Medulla oblongata (tissue), 1 donor: Measurements from ENCODE around the gene CACNB4.
"Not testable (repeated sequence)": the region's sequence is repeated elsewhere in the genome, so short reads cannot be mapped to it uniquely, and the experiment has no call there.

Experiments
- DNase-seq: peaks from one replicate; pipeline ENCODE4 v3.0.0-alpha.2; 2015; ENCODE audit errors: extremely low spot score

The CACNB4 gene

DNA sequence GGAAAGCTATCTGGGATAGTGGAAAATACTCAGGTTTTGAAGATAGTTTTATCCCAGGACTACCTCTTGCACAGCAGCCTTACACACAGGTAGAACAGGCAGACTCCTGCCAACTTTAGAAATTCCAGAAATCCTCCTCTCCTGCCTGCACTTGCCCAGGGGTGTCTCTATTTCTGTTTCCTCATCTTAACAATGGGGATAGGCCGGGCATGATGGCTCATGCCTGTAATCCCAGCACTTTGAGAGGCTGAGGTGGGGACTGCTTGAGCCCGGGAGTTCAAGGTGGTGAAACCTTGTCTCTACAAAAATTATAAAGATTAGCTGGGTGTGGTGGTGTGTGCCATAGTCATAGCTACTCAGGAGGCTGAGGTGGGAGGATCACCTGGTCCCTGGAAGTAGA, 153.7 kb downstream of the CACNB4 start:
- no peak for DNase-seq

- no peak for DNase-seq
Measured at GRCh38 chr2:151943461-151943860, 155.4 kb downstream of the CACNB4 start.

DNA sequence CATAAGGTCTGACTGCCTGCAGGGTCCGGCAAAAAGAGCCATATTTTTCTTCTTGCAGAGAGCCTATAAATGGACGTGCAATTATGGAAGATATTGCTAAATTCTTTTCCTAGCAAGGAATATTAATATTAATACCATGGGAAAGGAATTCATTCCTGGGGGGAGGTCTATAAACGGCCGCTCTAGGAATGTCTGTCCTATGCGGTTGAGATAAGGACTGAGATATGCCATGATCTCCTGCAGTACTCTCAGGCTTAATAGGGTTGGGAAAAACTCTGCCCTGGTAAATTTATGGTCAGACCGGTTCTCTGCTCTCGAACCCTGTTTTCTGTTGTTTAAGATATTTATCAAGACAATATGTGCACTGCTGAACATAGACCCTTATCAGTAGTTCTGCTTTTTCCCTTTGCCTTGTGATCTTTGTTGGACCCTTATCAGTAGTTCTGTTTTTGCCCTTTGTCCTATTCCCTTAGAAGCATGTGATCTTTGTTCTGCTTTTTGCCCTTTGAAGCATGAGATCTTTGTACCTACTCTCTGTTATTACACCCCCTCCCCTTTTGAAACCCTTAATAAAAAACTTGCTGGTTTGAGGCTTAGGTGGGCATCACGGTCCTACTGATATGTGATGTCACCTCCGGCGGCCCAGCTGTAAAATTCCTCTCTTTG, 156.2 kb downstream of the CACNB4 start:
- DNase-seq, result not testable (repeated sequence)

DNA sequence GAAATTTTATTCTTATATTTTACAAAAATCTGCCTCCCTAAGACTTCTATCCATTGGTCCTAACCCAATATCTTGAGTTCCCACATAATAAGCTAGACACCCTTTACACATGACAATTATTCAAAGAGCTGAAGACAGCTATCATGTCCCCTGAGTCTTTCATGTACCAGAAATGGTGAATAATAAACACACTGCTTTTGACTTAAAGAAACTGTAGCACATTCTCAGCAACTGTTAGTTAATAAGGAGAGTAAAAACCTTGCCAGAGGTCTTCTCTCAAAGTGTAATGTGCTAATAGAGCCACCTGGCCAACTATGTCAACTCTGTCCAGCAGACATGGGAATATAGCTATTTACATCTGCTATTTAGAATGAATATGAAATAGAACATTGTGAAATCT, 160.9 kb downstream of the CACNB4 start:
- no peak for DNase-seq

GRCh38 chr2:151936626-151937025, 162.2 kb downstream of the CACNB4 start:
- no peak for DNase-seq

DNA sequence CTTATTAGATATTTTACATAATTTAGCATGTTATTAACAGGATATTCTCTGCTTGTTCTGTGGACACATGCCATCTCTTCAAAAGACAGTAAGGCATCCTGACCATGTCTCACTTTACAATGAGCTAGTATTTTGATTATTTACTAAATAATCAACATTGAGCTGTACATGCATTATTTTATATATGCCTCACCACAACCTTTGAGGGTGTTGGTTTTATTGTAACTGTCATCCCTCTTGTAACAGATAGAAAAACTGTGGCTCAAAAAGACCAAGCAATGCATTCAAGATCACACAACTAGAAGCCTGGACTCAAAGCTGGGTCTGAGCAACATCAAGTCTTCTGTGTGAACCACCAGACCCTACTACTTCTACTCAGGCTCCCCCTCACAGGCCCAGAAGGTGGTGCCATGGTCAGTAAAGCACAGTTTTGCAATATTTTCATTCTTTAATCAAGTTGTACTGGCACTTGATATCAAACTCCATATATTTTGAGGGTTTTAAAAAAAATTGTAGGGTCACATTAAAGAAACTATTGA, 165.5 kb downstream of the CACNB4 start:
- no peak for DNase-seq

DNA sequence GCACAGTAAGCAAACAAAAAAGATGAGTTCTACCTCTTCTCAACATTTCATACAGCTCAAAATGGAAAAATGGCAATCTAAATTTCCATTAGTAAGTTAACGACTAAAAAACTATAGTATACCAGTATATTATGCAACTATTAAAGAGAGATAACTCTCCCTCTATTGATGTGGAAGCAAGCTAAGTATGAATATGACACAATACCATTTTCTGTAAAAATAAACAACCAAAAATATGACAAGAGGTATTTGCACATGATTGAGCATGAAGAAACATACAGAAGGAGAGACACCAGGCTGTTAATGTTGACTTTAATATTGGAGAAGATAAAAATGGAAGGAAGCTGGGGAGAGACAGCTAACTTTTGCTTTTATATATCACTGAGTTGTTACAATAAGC, 167.1 kb downstream of the CACNB4 start:
- DNase-seq, result no peak

GRCh38 chr2:151931030-151931611, 167.7 kb downstream of the CACNB4 start:
- no peak for DNase-seq

- DNase-seq, result no peak
Measured at GRCh38 chr2:151930042-151930441, 168.8 kb downstream of the CACNB4 start.

DNA sequence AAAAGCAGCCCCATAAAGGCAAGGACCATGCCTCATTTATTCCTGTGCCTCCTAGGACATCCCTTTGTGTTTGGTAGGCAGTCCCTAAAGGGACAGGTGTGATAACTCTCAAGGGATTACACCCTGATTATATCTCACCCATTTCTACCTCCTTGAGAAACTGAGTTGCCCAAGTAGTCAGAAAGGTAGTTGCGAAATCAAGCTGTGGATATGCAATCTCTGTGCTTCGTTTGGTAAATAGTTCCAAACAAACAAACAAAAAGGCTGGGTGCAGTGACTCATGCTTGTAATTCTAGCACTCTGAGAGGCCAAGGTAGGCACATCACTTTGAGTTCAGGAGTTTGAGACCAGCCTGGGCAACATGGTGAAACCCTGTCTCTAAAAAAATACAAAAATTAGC, 170.5 kb downstream of the CACNB4 start:
- no peak for DNase-seq

- peak; percentile 50 for DNase-seq
Measured at GRCh38 chr2:151927501-151928221, 171.2 kb downstream of the CACNB4 start.

- DNase-seq, result peak; percentile 74
Measured at GRCh38 chr2:151922845-151923666, 175.8 kb downstream of the CACNB4 start.

DNA sequence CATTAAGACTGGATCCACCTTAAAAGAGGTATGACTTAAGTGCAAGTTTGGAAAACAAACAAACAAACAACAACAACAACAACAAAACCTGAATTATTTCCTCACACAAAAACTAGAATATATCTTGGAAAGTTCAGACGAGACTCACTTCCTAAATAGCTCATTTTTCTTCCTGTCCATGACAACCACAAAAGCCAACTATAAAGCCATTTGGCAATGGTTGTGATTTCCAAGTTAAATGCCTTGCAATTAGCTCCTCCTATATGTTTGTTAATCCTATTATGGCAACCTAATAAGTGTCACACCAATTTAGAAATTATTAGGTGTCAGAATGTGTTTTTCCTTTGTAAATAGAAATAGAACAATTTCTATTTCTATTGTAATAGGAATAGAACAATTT, 179.1 kb downstream of the CACNB4 start:
- DNase-seq, result no peak

DNA sequence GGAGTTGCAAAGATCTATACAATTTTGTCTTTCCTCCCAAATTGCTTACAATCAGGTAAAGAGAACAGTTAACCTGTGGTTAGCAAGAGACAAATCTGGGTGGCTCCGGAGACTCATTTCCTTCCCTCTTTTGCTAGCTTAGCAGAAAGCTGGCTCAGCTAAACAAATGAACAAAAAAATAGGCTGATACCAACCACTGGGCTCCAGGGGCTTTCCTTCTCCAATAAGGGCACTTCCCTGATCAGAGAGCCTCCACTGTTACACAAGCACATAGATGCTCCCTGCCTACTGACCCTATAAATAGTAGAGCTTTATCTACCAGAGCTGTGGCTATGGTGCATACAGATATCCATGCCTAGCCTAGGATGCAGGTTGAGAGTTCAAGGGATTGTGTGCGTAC, 180.5 kb downstream of the CACNB4 start:
- peak; percentile 79 for DNase-seq

DNA sequence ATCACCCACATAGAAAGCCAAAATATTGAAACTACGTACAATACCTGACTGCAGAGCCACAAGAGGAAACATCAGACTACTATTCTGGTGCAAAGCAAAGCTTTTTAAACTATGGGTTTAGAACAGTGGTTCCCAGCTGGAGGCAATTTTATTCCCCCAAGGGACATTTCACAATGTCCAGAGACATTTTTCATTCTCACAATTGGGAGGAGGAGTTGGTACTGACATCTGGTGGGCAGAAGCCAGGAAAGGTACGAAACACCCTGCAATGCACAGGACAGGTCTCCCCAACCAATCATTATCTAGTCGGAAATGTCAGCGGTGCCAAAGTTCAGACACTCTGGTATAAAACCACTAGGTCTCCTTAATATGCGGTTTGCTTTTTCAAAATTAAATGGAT, 182.2 kb downstream of the CACNB4 start:
- DNase-seq, result no peak

DNA sequence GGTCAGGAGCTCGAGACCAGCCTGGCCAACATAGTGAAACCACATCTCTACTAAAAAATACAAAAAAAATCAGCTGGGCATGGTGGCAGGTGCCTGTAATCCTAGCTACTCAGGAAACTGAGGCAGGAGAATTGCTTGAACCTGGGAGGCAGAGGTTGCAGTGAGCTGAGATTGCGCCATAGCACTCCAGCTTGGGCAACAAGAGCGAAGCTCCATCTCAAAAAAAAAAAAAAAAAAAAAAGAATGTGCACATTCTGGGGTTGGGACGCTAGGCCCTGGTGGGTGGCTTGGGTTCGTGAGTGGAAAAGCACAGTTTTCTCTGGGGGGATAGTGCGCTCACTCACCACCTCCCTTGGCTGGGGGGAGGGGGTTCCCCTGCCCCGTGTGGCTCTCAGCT, 183.2 kb downstream of the CACNB4 start:
- not testable (repeated sequence) for DNase-seq

GRCh38 chr2:151914989-151915628, 183.7 kb downstream of the CACNB4 start:
- DNase-seq, result no peak

DNA sequence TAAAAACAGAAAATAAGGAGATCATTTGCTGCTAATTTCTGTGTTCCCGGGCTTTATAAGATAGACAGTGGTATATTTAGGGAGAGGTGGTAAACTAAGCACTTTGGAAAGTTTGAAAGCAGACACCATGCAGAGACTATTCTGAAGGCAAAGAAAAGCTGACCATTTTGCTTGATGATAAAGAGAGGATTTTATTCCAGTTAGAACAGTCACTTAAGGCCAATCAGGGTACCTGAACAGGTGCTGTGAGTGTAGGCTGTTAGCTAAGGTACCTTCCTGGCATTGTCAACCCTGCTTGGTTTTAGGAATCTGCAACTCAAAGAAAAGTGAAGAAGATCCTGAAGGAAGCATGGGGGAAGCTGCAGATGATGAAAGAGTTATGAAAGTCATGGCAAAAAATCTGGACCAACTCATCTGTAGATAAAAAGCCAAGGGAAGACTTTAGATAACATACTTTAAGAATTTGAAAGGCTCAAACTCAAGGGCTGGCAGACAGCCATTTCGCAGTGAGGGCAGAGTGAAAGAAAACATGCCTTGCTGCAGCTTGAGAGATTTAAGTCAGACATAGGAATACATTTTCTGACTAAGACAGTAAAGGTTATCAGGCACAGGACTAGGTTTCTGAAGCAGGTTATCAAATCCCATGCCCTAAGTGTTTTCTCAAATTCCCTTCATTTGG, 190.5 kb downstream of the CACNB4 start:
- DNase-seq, result no peak

DNA sequence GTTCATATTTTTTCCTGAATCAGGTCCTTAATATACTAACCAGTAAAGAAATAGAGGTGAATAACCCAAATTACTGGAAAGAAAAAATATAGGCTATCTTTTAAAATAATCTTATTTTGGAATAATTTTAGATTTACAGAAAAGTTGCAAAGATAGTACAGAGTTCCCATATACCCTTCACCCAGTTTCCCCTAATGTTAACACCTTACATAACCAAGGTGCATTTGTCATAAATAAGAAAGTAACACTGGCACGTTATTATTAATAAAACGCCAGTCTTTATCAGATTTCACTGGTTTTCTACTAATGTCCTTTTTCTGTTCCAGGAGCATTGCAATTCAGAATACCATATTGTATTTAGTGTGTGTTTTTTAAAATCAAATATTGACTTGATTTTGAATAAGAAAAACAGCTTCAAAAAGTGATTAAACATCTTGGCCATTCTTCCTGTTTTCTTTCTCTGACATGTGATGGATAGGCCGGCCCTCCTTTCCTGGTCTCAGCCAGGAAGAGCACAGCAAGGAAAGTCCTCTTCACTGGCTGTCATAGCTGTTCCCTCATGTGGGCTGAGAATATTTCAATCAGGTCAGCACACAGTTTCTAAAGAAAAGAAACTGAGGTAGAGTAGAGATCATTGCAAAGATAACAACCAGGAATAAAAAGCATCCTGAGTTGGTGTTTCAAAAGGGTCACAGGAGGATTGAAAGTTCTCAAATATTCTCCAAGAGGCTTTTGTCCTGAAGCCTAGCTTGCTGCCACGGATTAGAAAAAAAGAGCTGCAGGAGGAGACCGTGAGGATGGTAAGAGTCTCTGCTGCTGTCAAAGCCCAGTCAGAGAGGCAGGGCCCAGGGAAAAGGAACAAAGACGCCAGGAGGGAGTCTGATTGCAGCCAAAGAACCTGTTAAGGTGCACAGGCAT, 191.3 kb downstream of the CACNB4 start:
- peak; percentile 53 for DNase-seq

DNA sequence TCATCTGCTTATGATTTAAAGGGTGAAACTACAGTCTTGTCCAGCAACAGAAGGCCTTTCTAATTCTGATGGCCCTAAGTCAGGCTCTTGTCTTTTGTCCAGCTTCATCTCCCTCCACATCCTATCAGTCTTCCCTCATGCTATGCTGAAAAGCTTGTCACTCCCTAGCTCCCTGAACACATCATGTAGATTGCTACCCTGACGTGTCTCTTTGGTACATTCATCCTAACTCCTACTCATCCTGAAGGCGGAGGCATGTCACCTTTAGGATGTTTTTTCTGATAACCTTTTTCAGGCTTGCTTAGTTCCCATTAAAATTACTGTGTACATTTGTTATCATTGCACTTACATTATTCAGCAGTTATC, 192.2 kb downstream of the CACNB4 start:
- DNase-seq, result no peak
